ENCODE data around the gene NEK7.
"Not testable (repeated sequence)": the region's sequence is repeated elsewhere in the genome, so short reads cannot be mapped to it uniquely, and the experiment has no call there.

The NEK7 gene

DNA sequence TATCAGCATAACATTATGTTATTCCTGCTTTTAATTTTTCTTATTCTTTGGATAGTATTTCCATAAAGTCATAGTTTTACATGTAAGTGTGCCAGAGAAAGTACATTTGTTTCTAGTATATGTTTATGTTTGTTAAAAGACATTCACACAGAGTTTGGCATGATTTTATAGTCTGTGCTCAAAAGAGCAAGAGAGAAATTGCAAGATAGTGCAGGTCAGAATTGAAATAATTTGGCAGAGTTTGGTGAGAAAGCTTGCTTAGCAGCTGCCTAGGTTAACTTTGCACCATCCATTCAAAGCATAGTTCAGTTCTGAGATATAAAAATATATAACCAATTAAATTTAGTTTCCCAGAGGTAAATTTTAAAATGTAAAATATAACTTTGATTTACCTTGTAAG lies 17.0 kb downstream of the NEK7 start:
- DNase-seq = no peak

DNA sequence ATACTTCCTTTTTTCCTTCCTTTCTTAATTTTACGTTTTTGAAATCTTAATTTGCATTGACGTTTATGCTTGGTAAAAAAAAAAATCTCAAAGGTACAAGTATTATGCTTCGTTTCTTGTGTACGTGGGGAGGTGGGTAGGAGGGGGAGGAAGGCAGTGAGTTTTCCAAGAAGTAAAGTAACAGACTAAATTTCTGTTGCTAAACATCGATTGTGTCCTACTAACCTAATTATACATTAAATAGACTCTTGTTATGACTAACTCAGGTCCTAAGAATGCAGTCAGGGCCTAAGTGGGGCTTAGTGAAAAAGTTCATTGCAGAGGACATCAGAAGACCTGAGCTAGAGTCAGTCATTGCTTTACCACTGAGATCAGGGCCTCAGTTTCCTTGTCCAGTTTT lies 17.5 kb downstream of the NEK7 start:
- no peak for DNase-seq

DNA sequence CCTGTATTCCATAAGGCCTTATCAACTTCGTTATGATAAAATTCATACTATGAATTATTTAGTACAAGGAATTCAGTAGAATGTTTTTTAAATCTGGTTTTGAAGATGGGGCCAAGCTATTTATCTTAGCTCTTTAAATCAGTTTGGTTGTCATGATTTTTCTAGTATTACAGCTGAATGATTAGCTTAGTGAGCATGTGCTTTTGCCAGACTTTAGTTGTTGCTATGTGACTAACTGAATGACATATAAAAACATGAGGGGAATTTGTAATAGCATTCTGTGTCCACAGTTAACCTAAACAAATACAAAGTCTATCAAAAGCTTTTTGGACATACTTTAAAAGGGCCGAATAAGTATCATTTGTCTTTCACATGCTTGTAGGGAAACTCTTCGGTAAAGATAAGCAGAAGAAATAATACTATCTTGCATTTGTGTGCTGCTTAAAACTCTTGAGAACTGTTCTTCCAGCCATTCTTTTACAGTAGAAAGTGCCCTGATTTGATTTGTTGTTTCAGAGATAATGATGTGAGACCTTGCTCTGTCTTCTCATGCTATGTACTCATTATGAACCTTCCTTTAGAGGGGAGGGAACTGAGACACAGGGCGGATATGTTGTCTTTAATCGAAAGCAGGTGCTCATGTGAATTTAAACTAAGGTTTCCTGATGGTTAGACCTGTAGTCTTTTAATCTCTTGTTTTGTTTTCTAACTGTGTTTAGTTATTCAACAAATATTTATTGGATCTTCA lies 18.8 kb downstream of the NEK7 start:
- no peak for DNase-seq

DNA sequence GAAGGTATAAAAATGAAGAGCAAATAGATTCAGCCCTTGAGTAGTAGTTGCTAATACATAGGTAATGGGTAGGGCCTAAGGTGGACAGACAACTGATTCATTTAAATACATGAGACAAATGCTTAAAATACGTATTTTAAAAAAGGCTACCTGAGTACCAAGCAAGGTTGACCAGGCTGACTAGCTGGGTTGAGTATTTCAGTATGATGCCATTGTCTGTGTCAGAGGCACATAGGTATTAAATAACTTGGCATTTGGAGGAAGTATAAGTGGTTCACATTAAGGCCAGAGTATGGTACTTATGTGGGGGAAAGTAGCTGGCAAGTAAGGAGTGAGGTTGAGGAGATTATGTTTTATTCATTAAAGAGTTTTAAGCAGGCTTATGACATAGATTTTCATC lies 19.4 kb downstream of the NEK7 start:
- DNase-seq = no peak

- no peak for DNase-seq
These were observed 20.7 kb downstream of the NEK7 start for GRCh38 chr1:198177546-198177945.

GRCh38 chr1:198178615-198179014 lies 21.8 kb downstream of the NEK7 start:
- no peak for DNase-seq

DNA sequence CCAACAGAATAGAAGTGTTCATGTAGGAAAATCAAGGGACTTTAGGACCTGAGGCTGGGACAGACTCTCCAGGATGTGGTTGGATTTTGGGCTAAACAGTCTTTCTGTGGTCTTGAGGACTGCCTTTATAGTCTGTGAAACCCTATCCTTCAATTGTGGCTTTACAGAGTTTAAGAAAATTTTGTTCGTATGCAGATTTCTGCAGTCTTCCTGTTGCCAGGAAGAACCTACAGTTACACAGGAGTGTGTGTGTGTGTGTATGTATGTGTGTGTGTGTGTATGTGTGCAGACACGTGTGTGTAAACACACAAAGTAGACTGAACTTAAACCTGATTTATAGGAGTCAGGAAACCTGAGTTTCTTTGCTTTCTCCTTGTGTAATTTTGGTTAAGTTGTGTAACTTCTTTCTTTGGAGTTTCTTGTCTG lies 22.8 kb downstream of the NEK7 start:
- no peak for DNase-seq

- no peak for DNase-seq
These were observed 26.8 kb downstream of the NEK7 start for GRCh38 chr1:198183605-198184004.

GRCh38 chr1:198184516-198184915 lies 27.7 kb downstream of the NEK7 start:
- no peak for DNase-seq

GRCh38 chr1:198185146-198185545 lies 28.3 kb downstream of the NEK7 start:
- no peak for DNase-seq

GRCh38 chr1:198185759-198186158 lies 29.0 kb downstream of the NEK7 start:
- DNase-seq = no peak

- no peak for DNase-seq
These were observed 30.2 kb downstream of the NEK7 start for GRCh38 chr1:198186916-198187580.

DNA sequence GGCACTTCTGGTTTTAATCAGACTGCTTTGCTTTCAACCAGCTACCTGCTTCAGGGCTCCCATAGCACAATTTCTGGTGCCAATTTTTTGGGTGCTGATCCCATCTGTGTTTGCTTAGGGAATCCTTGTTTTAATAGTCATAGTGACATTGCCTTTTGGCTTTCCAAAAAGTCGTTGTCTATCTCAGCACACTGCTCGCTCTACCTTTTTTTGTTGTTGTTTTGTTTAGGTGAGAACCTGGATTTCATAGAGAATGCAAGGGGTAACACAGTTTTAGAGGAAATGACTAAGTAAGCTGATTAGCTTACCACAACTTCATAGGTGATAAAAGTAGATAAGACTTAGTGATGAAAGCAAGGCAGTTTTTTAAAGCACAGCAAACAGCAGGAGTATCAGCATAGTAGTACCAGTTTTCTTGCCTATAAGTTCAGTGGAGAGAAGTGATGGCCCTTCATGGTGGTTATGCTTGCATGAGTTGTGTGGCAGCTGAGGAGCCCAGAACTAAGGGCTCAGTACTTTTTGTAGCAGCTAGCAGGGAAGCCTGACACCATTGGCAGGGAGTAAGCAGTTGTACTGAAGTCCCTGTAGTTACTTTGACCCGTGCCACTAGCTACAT lies 31.3 kb downstream of the NEK7 start:
- DNase-seq = no peak

DNA sequence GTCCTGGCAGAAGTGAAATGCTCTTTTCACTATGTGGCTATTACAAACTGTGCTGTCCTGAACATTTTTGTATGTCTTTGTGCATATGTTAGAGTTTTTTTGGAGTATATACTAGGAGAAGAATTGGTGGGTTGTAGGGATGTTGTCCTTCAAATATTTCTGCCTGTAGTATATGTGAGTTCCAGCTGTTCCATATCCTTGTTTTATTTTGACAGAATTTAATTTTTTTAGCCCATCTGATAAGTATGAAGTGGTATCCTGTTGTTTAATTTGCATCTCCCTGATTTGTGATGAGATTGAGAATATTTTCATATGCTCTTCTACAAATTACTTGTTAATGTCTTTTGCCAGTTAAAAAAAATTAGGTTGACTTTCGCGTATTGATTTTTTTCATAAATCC lies 34.3 kb downstream of the NEK7 start:
- no peak for DNase-seq

- not testable (repeated sequence) for DNase-seq
These were observed 37.1 kb downstream of the NEK7 start for GRCh38 chr1:198193871-198194270.

DNA sequence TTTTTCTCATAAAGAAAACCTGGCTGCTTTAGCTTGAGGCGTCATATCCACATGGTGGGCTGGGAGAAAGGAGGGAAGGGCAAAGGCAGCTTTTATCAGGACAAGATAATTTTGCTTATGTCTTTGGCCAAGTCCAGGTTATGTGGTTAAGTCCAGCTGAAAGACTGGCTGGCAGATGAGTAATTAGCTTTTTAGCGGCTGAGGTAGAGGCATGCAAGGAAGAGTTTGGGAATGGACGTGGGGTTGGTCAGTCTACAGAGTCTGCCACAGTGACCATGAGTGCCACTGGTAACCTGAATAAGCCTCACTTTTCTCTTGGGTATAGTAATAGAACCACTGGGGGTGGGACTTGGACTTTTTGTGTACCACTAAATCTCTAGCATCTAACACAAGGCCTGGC lies 39.8 kb downstream of the NEK7 start:
- DNase-seq = no peak

- no peak for DNase-seq
These were observed 40.5 kb downstream of the NEK7 start for GRCh38 chr1:198197285-198197684.

- no peak for DNase-seq
These were observed 42.3 kb downstream of the NEK7 start for GRCh38 chr1:198199105-198199504.

GRCh38 chr1:198201956-198202784 lies 45.4 kb downstream of the NEK7 start:
- no peak for DNase-seq

DNA sequence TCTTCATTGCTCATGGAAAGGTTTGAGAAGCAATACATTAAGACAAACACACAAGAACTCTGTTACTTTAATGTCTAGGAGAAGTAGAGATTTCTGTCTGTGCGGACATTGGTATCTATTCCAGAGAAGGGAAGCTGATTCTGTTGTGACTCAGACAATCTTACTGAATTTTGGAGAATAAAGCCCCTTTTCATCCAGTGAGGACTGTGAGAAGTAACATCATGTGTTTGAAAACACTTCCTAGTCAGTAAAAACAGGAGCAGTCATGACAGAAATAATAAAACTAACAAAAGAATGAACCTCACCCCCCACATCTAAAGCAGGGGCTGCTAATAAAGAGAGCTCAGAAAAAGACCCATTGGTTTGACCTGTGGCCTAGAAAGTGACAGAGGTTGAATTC lies 46.6 kb downstream of the NEK7 start:
- DNase-seq = no peak

GRCh38 chr1:198205016-198205684 lies 48.4 kb downstream of the NEK7 start:
- DNase-seq = no peak

DNA sequence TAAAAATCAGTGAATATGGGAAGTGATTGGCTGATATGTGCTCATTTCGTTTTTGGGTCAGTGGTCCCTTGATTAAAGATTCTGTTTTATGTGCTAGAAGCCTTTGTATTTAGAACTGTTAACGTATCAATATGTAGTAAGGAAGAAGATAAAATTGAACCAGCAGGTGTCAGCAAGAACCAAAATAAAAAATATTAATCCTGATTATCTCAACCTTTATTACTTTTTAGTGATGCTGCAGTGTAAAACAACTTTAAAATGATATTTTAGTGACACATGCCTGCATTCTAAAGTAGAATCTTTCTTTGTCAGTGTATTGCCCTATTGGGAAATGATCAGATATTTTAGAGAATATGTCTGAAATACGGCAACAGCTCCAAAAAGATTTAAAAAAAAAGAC lies 49.5 kb downstream of the NEK7 start:
- no peak for DNase-seq

DNA sequence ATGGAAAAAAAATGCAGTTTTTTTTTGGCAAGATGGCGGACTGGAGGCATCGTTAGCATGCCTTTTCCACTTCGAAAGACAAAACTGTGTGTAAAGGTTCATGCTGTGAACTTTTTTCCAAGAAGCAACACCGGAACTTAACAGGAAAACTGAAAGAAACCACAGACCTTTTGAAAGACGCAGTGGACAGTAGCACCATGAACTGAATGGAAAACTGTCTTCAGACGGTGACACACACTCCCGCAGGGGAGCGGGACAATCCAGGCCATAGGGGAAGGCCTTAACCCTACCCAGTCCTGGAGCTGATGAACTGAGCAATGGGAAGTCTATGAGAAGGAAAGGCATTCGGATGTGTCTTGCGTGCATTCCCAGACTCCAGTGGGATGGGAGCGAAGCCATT lies 54.9 kb downstream of the NEK7 start:
- no peak for DNase-seq
